GM19372 (cell line): ENCODE results near the gene HRCT1.

Experiments used
- ATAC-seq: cut with Tn5 transposase; IDR thresholded peaks from one replicate; pipeline ENCODE4 v1.9.1; 2021; ENCODE audit warnings: mild to moderate bottlenecking, low read depth, moderate library complexity; ENCODE audit not compliant: unreplicated experiment

Gene HRCT1

DNA sequence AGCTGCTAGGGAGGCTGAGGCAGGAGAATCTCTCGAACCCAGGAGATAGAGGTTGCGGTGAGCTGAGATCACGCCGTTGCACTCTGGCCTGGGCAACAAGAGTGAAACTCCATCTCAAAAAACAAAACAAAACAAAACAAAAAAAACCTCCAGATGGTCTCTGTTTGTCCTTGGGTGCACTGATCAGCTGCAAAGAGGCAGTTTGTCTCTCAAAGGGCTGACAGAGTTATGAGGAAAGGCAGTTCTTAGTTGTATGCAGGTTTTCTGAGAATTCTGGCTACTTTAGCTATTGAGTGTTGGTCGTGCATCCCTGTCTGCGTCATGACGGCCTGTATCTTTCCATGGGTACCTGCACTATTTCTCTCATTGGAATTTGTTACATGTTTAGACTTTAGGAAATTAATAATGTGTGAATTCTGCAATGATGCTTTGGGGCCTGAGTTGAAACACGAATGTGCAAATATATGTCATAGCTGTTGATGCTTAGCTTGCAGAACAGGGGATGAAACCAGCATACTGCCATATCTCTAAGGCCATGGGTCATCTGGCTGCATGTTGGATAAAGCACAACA is 33.8 kb downstream of the HRCT1 start:
- no peak for ATAC-seq

DNA sequence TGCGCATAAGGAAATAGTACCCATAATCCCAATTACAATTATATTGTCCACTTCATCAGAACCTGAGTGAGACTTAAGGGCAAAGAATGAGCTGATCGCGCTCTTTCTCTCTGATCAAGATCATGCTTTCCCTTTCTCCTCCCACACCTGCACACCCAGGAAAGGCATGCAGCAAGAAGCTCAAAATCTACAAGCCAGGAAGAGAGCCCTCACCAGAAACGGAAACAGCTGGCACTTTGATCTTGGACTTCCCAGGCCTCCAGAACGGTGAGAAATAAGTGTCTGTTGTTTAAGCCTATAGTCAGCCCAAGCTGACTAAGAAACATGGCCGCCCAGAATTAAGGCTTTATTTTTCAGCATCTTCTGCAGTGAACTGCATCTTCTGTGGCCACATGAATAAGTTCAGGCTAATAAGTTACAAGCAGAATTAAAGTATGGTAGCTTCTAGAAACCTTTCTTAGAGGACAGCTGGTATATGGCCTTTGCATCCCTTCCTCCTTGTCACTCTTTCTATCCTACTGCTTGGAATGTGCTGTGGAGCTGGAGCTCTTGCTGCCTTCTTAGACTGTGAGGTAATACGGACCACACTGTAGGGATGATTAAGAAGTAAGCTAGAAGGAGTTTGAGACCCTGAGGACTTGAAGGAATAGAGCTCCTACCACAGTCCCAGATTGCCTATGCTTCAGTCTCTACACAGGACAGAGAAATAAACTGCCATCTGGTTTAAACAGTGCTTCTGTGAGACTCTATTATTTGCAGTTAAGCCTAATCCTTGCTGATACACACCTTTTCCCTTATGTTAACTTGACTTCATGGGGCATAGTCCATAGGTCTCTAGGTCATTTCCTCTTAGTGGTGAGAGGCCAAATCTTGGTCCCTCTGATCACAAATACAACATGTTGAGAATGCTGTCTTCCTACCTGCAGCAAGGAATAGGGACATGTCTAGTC is 34.7 kb downstream of the HRCT1 start:
- no peak for ATAC-seq

DNA sequence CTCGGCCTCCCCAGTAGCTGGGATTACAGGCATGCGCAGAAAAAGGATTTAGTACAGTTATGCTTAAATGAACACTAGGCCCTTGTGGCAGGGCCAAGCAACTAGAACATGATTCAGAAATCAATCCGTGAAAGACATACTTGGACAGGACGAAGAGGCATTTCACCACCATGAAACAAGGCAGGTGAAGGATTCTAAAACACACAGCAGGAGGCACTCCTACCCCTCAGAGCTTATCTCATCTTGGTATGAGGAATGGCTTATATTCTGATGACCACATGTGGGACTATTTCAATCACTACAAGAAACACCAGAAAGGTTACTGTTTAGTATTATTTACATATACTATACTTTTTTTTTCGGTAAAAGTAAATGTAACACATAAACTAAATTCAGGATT is 36.3 kb downstream of the HRCT1 start:
- no peak for ATAC-seq

DNA sequence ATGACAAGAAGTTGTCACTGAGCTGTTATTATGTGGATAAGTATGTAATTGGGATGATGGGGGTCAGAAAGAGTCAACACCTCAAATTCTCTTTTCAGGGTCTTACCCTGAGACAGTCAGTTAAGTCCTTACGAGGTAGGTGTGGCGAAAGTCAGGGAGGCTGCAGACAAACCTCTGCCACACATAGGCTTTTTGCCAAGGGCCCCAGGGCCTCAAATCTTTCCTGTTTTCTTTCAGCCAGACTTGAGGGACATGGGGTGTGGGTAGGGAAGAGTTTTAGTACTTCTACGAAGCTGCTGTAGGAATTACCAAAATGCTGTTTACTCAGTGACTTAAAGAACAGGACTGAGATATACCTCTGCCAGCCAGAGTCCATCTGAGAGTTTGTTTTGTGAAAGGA is 38.2 kb downstream of the HRCT1 start:
- no peak for ATAC-seq

DNA sequence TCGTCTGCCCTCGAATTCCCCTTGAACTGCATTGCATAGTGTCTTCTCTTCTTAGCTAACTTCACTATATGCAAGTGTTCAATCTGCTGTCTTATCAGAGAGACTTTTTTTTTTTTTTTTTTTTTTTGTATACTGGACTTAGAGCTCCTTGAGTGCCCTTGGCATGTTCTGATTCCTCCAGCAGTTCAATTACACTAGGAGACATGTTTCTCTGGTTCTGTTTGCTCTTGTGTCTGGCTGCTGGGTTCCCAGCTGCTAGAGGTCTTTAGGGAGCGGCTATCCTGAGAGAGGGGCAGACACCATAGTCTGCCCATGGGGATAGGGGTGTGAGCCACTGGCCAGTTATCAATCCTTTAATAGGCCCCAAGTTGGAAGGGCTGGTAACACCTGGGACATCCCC is 38.8 kb downstream of the HRCT1 start:
- no peak for ATAC-seq

DNA sequence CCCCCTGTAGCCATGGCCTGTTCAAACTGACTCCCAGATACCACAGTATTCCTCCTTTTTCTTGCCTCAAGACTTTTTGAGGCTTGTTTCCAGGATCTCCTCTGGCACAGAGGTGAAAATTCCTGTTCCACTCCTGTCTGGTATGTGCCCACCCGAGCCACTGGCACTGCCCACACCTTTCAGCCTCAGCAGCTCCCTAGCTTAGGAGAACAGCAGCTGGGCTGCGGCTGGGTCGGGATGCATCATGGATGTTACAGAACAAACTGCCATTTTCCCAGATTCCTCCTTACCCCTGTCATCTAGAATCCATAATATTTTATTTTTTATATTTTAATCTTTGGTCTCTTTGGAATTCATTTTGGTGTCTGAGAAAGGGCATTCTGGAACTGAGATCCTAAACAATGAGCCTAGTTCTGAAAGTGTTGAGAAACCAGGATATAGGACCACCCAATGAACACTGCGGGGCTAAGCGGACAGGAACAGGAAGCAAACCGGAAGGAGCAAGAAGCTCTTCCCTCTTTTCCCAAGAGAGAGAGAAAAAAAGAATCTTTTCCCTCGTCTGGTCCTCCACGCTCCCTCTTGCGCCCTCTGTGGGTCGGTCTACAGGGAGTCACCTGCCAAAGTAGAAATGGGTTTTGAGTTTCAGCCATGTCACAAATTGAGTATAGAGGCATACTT is 39.5 kb downstream of the HRCT1 start:
- ATAC-seq = no peak

DNA sequence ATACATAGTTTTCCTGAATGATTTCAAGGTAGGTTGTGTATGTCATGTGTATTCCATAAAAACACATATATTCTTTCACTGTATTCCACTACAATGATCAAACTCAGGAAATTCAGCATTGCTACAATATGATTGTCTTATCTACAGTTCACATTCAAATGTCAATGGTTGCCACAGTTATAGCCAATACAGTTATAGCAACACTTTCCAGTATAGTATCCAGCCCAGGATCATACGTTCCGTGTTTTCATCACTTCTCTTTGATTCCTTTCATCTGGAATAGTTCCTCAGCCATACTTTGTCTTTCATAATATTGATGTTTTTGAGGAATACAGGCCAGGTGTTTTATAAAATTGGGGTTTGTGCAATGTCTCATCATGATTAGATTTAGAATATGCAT is 42.4 kb downstream of the HRCT1 start:
- ATAC-seq = no peak

DNA sequence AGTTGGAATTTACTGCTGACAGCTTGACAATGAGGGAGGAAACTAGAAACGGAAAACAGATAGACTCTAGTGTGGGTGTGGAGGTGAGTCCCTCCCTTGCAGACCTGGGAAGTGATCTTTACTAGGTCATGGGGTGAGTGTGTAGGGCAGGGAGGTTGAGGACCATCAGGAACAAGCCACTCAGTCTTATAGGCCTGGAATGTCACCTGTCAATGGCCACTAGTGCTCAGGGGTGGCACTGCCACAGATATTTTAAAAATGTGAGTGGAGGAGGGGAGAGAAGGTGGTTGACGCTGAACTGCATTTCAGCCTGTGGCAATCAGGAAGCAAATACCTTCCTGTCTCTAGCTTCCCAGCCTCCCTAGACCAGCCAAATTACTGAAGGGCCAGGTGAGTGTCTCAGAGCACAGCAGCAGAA is 42.9 kb downstream of the HRCT1 start:
- ATAC-seq = no peak

DNA sequence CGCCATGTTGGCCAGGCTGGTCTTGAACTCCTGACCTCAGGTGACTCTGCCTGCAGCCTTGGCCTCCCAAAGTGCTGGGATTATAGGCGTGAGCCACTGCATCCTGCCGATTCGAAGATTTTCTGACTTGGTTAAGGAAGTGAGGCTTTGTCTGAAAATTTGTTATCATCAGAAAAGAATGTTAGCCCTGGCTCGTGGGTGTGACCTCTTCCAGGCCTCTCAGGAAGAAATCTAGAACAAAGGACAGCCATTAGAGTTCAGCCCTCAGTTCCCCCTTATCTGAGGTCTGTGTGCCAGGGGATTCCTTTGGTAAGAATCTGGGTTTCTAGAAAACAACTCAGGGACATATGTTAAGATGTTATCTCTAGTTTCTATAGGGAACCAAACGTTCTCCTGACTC is 45.7 kb downstream of the HRCT1 start:
- ATAC-seq = no peak

DNA sequence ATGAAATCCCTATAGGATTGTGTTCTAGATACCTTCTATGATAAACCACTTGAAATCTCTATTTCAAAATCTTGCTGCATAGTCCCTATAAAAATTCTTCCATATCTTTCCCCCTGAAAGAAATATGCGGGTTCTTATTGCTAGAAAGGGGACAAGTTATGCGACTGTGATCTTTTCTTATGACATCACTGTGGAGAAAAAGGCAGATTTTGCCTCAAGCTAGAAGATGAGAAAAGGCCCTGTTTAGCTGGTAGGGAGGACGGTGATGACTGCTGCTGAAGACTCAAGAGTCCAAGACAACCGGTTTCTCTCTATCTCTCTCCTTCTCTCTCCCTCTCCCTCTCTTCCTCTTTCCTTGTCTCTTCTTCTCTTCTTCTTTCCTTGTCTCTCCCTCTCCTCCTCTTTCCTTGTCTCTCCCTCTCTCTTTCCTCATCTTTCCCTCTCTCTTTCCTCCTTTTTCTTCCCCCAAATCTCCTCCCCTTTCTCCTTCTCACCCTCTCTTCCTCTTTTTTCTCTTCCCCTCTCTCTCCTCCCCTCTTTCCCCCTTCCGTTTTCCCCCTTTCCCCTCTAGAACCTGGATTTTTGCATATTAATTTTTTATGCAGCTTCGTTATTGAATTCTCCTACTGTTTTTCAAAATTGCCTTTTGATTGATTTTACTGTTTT is 46.7 kb downstream of the HRCT1 start:
- ATAC-seq = no peak

DNA sequence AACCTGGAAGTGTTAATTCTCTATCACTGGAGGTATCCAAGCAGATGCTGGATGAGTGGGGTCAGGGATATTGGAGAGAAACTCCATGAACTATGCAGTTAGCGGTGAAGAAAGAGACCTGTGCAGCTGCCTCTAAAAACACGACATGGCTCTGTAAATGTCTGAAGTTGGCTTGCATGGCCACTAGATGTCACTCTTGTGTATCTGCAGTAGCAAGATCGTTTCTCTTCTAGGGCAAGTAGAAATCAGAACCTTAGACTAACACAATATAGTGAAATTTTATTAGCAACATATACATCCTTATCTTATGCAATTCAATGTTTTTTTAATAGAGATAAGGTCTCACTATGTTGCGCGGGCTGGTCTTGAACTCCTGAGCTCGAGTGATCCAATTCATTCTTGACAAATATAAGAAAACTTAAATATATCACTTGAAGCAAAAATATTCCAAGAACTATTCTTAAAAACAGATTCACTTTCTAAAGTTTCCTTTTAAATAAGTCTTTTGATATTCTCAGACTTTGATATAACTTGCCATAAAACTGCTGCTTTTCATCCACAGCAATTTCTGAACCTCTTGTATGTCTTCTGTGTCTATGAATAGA is 49.0 kb downstream of the HRCT1 start:
- no peak for ATAC-seq

DNA sequence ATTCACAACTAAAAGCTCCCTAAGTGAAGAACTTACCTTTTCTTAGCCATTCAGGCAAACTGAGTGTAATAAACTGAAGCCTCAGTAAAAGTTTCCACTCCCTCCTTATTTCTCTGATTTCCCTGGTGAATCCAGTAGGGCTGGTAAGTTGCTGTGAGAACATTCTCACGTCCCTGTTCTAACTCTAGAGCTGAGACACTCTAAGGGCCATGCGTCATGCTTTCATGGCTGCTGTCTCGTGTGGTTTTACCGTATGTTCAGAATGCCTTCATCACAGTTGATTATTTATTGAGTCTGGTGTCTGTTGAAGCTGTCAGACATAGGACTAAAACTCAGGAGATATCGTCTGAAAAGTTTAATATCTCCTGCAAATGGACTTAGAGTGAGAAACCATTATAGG is 50.6 kb downstream of the HRCT1 start:
- no peak for ATAC-seq
